Trophoblast cell (in vitro differentiated cells and primary cell): Measurements from ENCODE around the gene FIGNL2.

Experiments
- DNase-seq, 2 donors: peaks; one replicate each; pipeline ENCODE4 v3.0.0-alpha.2; 2016
- H2AFZ ChIP-seq: 2 replicates; pipeline ENCODE4 v1.6.1; 2013; ENCODE audit warnings: low read length, moderate library complexity, mild to moderate bottlenecking; ENCODE audit not compliant: insufficient read depth, poor library complexity
- H2AK5ac ChIP-seq: 2 replicates; pipeline ENCODE4 v1.6.1; 2013; ENCODE audit warnings: mild to moderate bottlenecking, low read length
- H2BK120ac ChIP-seq: 2 replicates; pipeline ENCODE4 v1.6.1; 2013; ENCODE audit warnings: low read length, mild to moderate bottlenecking, moderate library complexity; ENCODE audit not compliant: insufficient read depth, poor library complexity
- H2BK12ac ChIP-seq: 2 replicates; pipeline ENCODE4 v1.6.1; 2013; ENCODE audit warnings: mild to moderate bottlenecking, low read length, moderate library complexity
- H2BK5ac ChIP-seq: 2 replicates; pipeline ENCODE4 v1.6.1; 2013; ENCODE audit warnings: low read length, low read depth, moderate library complexity, mild to moderate bottlenecking; ENCODE audit not compliant: poor library complexity
- H3K14ac ChIP-seq: 2 replicates; pipeline ENCODE4 v1.6.1; 2013; ENCODE audit warnings: mild to moderate bottlenecking, low read length
- H3K18ac ChIP-seq: 2 replicates; pipeline ENCODE4 v1.6.1; 2013; ENCODE audit warnings: mild to moderate bottlenecking, low read length
- H3K23ac ChIP-seq: 2 replicates; pipeline ENCODE4 v1.6.1; 2013; ENCODE audit warnings: low read length
- H3K27ac ChIP-seq: 2 replicates; pipeline ENCODE4 v1.5.1; 2013; ENCODE audit warnings: low read depth, mild to moderate bottlenecking, inconsistent platforms, low read length, moderate library complexity
- H3K27me3 ChIP-seq: 2 replicates; pipeline ENCODE4 v1.6.1; 2013; ENCODE audit warnings: inconsistent platforms, mild to moderate bottlenecking, low read length, moderate library complexity; ENCODE audit not compliant: insufficient read depth
- H3K36me3 ChIP-seq, 2 experiments: 1 replicate in 1 of 2; 2 replicates in 1 of 2; pipeline ENCODE4 v1.6.1; 2013; ENCODE audit warnings: low read length in 2 of 2, mild to moderate bottlenecking in 2 of 2, moderate library complexity in 1 of 2; ENCODE audit not compliant: insufficient read depth in 2 of 2, control insufficient read depth in 1 of 2
- H3K4ac ChIP-seq: 2 replicates; pipeline ENCODE4 v1.6.1; 2013; ENCODE audit warnings: low read depth, mild to moderate bottlenecking, low read length, moderate library complexity
- H3K4me1 ChIP-seq, 2 experiments: 1 replicate in 1 of 2; 2 replicates in 1 of 2; pipeline ENCODE4 v1.6.1; 2013; ENCODE audit warnings: low read length in 2 of 2, mild to moderate bottlenecking in 2 of 2, moderate library complexity in 1 of 2; ENCODE audit not compliant: insufficient read depth in 2 of 2, control insufficient read depth in 1 of 2
- H3K4me2 ChIP-seq: 2 replicates; pipeline ENCODE4 v1.6.1; 2013; ENCODE audit warnings: inconsistent platforms, mild to moderate bottlenecking, low read length, moderate library complexity
- H3K4me3 ChIP-seq: 2 replicates; pipeline ENCODE4 v1.5.1; 2013; ENCODE audit warnings: mild to moderate bottlenecking, low read depth, low read length, inconsistent platforms
- H3K79me1 ChIP-seq: one replicate; pipeline ENCODE4 v1.6.1; 2013; ENCODE audit warnings: low read length
- H3K79me2 ChIP-seq: 2 replicates; pipeline ENCODE4 v1.6.1; 2013; ENCODE audit warnings: low read length, mild to moderate bottlenecking; ENCODE audit not compliant: control insufficient read depth, insufficient read depth, poor library complexity
- H3K9ac ChIP-seq: 2 replicates; pipeline ENCODE4 v1.6.1; 2013; ENCODE audit warnings: mild to moderate bottlenecking, low read length
- H3K9me3 ChIP-seq: 2 replicates; pipeline ENCODE4 v1.6.1; 2013; ENCODE audit warnings: low read depth, mild to moderate bottlenecking, control low read depth, inconsistent platforms, low read length; ENCODE audit not compliant: insufficient read depth
- H4K12ac ChIP-seq: 2 replicates; pipeline ENCODE4 v1.6.1; 2013; ENCODE audit warnings: low read depth, mild to moderate bottlenecking, low read length, moderate library complexity
- H4K8ac ChIP-seq: 2 replicates; pipeline ENCODE4 v1.6.1; 2013; ENCODE audit warnings: low read depth, mild to moderate bottlenecking, low read length, moderate library complexity
- H4K91ac ChIP-seq: one replicate; pipeline ENCODE4 v1.6.1; 2013; ENCODE audit warnings: low read depth, mild to moderate bottlenecking, low read length, moderate library complexity
- WGBS: extraction: QIAGEN DNeasy Blood & Tissue Kit; methylation state at CpG from one replicate; pipeline ENCODE4 v1.1.7; 2013; ENCODE audit warnings: missing lambda C conversion rate; ENCODE audit not compliant: insufficient read length, insufficient coverage; ENCODE audit errors: extremely low coverage; 5-methylcytosine and 5-hydroxymethylcytosine counted together

Gene FIGNL2

DNA sequence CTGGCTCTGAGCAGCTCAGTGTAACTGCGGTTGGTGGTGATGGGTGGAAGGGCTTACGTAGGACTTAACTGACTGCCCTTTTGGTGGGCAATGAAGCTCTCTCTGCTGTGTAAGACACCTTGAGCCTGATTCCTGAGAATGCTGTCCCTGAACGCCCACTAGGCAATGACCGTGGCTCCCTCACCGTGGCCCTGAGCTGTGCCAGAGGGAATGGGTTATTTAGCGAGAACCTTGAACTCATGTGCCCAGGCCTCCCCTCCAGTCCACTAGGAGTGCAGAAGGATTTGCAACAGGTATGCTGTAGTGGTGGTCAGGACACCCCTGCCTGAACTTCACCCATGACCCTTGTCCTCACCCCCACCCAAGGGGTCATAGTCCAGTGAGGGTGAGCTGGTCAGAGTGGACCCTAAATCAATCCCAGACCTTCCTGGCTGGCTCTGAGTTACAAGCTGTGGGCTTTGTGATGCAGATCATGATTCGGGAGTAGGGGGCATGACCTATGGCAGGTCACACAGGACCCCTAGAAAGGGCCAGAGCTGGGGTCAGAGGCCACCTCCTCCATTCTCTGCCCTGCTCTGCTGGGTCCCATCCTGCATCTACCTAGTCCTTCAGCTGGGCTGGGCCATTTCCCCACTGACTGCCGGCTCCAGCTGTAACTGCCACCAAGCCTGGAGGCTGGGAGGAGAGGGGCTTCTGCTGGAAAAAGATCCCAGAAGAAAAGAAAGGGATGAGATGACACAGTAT, 24.9 kb upstream of the FIGNL2 start:
- Histone ChIP-seq H2AFZ (no peak overlapping the region), H3K4ac (no peak overlapping the region), H3K23ac (no peak overlapping the region), H2BK12ac (no peak overlapping the region), H4K91ac (no peak overlapping the region), H3K36me3 (no peaks in the 10 kb centered on the region), H2AK5ac (no peak overlapping the region), H3K9ac (no peak overlapping the region), H3K4me3 (no peak overlapping the region), H3K79me1 (peaks cover 12% of the 10 kb centered on the region), H4K12ac (no peak overlapping the region), H3K18ac (no peak overlapping the region), H4K8ac (no peak overlapping the region), H3K27me3 (no peaks in the 10 kb centered on the region), H3K9me3 (no peaks in the 10 kb centered on the region), H2BK5ac (no peak overlapping the region), H3K4me2 (no peak overlapping the region), H3K14ac (no peak overlapping the region), H2BK120ac (no peak overlapping the region), H3K4me1 (peaks cover 9 to 16% of the 10 kb centered on the region in 2 experiments), H3K79me2 (no peaks in the 10 kb centered on the region), H3K27ac (no peak overlapping the region)
- WGBS = no CpG with 5 or more reads among the region's 8 CpGs
- no peak for DNase-seq

DNA sequence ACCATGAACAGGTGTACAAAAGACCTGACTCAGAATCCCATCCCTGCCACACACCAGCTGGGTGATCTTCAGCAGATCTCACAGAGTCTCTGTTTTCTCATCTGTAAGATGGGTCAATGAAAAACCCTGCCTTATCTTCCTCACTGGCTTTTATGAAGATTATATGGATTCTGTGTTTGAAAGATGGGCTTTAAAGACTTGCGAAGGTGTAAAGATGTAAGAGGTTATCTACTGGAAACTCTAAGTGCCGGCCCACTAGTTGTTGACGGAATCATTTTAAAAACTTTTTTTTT, 24.1 kb upstream of the FIGNL2 start:
- no peak overlapping the region for H4K8ac ChIP-seq
- no peak overlapping the region for H2AK5ac ChIP-seq
- no peak overlapping the region for H3K14ac ChIP-seq
- no peaks in the 10 kb centered on the region for H3K9me3 ChIP-seq
- no peak overlapping the region for H2AFZ ChIP-seq
- no peak overlapping the region for H3K18ac ChIP-seq
- no peak overlapping the region for H3K27ac ChIP-seq
- no CpG with 5 or more reads among the region's 3 CpGs for WGBS
- H2BK120ac ChIP-seq = no peak overlapping the region
- H3K4me1 ChIP-seq = peaks cover 15 to 20% of the 10 kb centered on the region in 2 experiments
- no peak overlapping the region for H3K4ac ChIP-seq
- no peaks in the 10 kb centered on the region for H3K27me3 ChIP-seq
- no peak overlapping the region for H2BK12ac ChIP-seq
- DNase-seq = no peak
- H3K36me3 ChIP-seq = no peaks in the 10 kb centered on the region
- H2BK5ac ChIP-seq = no peak overlapping the region
- no peak overlapping the region for H3K9ac ChIP-seq
- H3K4me2 ChIP-seq = no peak overlapping the region
- no peak overlapping the region for H4K12ac ChIP-seq
- H3K4me3 ChIP-seq = no peak overlapping the region
- H3K79me2 ChIP-seq = no peaks in the 10 kb centered on the region
- no peak overlapping the region for H3K23ac ChIP-seq
- no peak overlapping the region for H4K91ac ChIP-seq
- H3K79me1 ChIP-seq = peaks cover 16% of the 10 kb centered on the region

DNA sequence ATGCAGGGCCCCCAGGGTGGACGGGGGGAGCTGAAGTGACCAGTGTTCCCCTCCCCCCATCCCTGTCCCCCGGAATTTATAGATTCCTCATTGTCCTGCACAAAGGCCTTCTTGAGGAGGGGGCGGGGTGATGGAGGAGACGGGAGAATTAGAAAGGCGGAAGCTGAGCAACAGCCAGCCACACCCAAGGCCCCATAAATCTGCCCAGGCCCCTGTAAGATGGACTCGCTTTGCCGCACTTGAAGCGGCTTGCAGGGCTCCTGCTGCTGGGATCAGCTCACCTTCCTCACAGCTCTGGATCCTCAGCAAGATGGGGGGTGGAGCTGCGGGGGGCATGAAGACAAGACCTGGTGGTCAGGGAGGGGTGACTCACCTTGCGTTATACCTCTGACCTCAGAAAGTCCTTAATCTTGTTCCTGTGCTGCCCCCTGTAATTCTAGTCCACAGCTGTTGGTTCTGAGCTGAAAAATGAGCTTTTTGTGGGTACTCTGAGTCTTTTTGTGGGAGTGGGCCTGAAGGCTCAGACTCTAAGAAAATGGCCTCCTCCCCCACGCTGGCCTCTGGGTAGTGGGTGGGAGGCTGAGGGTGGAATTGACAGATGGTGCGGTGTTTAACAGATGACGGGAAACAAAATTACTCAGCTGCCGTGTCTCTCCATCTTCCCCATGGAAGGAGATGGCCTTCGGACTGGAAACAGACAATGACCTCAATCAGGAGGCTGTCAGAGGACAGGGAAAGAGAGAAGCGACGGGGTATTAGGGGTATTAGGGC, 23.6 kb upstream of the FIGNL2 start:
- peaks cover 16% of the 10 kb centered on the region for H3K79me1 ChIP-seq
- H3K18ac ChIP-seq = no peak overlapping the region
- no peaks in the 10 kb centered on the region for H3K9me3 ChIP-seq
- no peak overlapping the region for H4K12ac ChIP-seq
- H3K4me2 ChIP-seq = no peak overlapping the region
- WGBS = no CpG with 5 or more reads among the region's 17 CpGs
- H3K79me2 ChIP-seq = no peaks in the 10 kb centered on the region
- H2BK5ac ChIP-seq = no peak overlapping the region
- no peak for DNase-seq
- no peak overlapping the region for H4K91ac ChIP-seq
- no peak overlapping the region for H3K14ac ChIP-seq
- no peak overlapping the region for H3K23ac ChIP-seq
- no peak overlapping the region for H3K9ac ChIP-seq
- H2BK120ac ChIP-seq = no peak overlapping the region
- no peak overlapping the region for H3K4me3 ChIP-seq
- no peak overlapping the region for H3K4ac ChIP-seq
- no peak overlapping the region for H2AFZ ChIP-seq
- H3K36me3 ChIP-seq = no peaks in the 10 kb centered on the region
- peaks cover 15 to 20% of the 10 kb centered on the region in 2 experiments for H3K4me1 ChIP-seq
- no peak overlapping the region for H2AK5ac ChIP-seq
- H2BK12ac ChIP-seq = no peak overlapping the region
- no peak overlapping the region for H4K8ac ChIP-seq
- no peak overlapping the region for H3K27ac ChIP-seq
- H3K27me3 ChIP-seq = no peaks in the 10 kb centered on the region

DNA sequence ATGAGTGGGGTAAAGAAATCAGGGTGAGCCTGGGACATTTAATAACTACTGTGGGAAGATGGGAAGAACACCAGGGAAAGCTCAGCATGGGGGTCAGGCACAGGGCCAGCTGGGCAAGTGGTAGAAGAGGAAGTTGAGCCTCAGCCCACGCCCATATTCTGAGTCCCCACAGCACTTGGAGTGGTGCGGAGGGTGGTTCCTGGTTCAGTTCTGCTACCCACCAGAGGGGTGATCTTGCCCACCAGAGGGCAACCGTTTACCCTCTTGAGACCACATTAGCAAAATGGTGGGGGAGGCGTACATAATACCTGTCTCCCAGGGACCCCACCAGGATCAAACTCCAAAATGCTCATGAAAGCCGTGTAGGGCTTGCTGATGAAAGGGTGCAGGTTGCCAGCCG, 22.6 kb upstream of the FIGNL2 start:
- Histone ChIP-seq H3K4me1 (peaks cover 17 to 22% of the 10 kb centered on the region in 2 experiments), H2AFZ (no peak overlapping the region), H3K9me3 (no peaks in the 10 kb centered on the region), H3K4ac (no peak overlapping the region), H4K91ac (no peak overlapping the region), H3K36me3 (no peaks in the 10 kb centered on the region), H2BK120ac (no peak overlapping the region), H3K23ac (no peak overlapping the region), H3K79me1 (peaks cover 18% of the 10 kb centered on the region), H4K8ac (no peak overlapping the region), H2AK5ac (no peak overlapping the region), H3K4me3 (no peak overlapping the region), H3K9ac (no peak overlapping the region), H2BK5ac (no peak overlapping the region), H3K27me3 (no peaks in the 10 kb centered on the region), H3K4me2 (no peak overlapping the region), H4K12ac (no peak overlapping the region), H3K27ac (no peak overlapping the region), H3K79me2 (no peaks in the 10 kb centered on the region), H3K14ac (no peak overlapping the region), H3K18ac (no peak overlapping the region), H2BK12ac (no peak overlapping the region)
- no peak for DNase-seq
- no CpG with 5 or more reads among the region's 6 CpGs for WGBS
